K562 (cell line): ENCODE measurements around the gene RBM25. TPM values are rescaled to one million over a fixed set of nuclear protein-coding genes. Genes with fewer than 3 reads are reported as not detected.

Experiments used
- AFF1 ChIP-seq, 2 experiments: fragments of 450-650 bp; IDR thresholded peaks; 2 replicates each; pipeline ENCODE4 v1.6.1; 2018; ENCODE audit warnings: mild to moderate bottlenecking in 2 of 2, low read depth in 1 of 2; ENCODE audit not compliant: partially characterized antibody in 2 of 2
- ARID2 ChIP-seq: fragments of 450-650 bp; IDR thresholded peaks from 2 replicates; pipeline ENCODE4 v1.6.1; 2017; ENCODE audit warnings: antibody characterized with exemption, mild to moderate bottlenecking
- BCL6 ChIP-seq: fragments of 250-450 bp; sonication (Bioruptor Pico); IDR thresholded peaks from 2 replicates; pipeline ENCODE4 v1.4.0; 2020
- CREM ChIP-seq: IDR thresholded peaks from 2 replicates; pipeline ENCODE4 v1.6.1; 2014; ENCODE audit warnings: antibody characterized with exemption, low read depth
- DMBX1 ChIP-seq: fragments of 250-450 bp; sonication (Bioruptor Pico); IDR thresholded peaks from 2 replicates; pipeline ENCODE4 v1.8.0; 2022; ENCODE audit warnings: inconsistent platforms, mild to moderate bottlenecking, moderate library complexity, borderline replicate concordance
- ETV1 ChIP-seq: fragments of 450-650 bp; conservative IDR thresholded peaks from 2 replicates; pipeline ENCODE4 v1.6.1; 2016; ENCODE audit warnings: missing genetic modification characterization, control low read depth, low read depth, missing compliant biosample characterization
- HOMEZ ChIP-seq: fragments of 250-450 bp; sonication (Bioruptor Pico); IDR thresholded peaks from 2 replicates; pipeline ENCODE4 v1.4.0; 2020; ENCODE audit warnings: mild to moderate bottlenecking, moderate library complexity
- KLF10 ChIP-seq: fragments of 250-450 bp; sonication (Bioruptor Pico); IDR thresholded peaks from 2 replicates; pipeline ENCODE4 v1.6.1; 2021; ENCODE audit warnings: matching md5 sums
- MECOM ChIP-seq: fragments of 250-450 bp; sonication (Bioruptor Pico); IDR thresholded peaks from 2 replicates; pipeline ENCODE4 v1.8.0; 2022; ENCODE audit warnings: inconsistent platforms
- MXI1 ChIP-seq: IDR thresholded peaks from 2 replicates; pipeline ENCODE4 v1.6.1; 2011; ENCODE audit warnings: low read depth, mild to moderate bottlenecking, improper control_type of control experiment, low read length
- NR2C2 ChIP-seq, 2 experiments: fragments of 200-800 bp in 1 of 2; sonication (Bioruptor generic) in 1 of 2; sonication (generic) in 1 of 2; formaldehyde crosslinking in 1 of 2; IDR thresholded peaks; 2 replicates each; pipeline versions ENCODE4 v1.6.1 to v1.8.0; 2016 to 2022; ENCODE audit warnings: mild to moderate bottlenecking in 1 of 2, missing compliant biosample characterization in 1 of 2, missing genetic modification characterization in 1 of 2, missing genetic modification reagents in 1 of 2
- PHF8 ChIP-seq: fragments of 200-600 bp; sonication (generic); IDR thresholded peaks from 2 replicates; pipeline ENCODE4 v1.6.1; 2012; ENCODE audit warnings: mixed run types, mild to moderate bottlenecking, inconsistent platforms, low read length, moderate library complexity, borderline replicate concordance
- POU5F1 ChIP-seq: fragments of 150-350 bp; IDR thresholded peaks from 2 replicates; pipeline ENCODE4 v1.6.1; 2014; ENCODE audit warnings: borderline replicate concordance, low read length, low read depth, mild to moderate bottlenecking; ENCODE audit not compliant: partially characterized antibody
- SMAD1 ChIP-seq: fragments of 150-350 bp; IDR thresholded peaks from 2 replicates; pipeline ENCODE4 v1.6.1; 2014; ENCODE audit warnings: low read length, low read depth; ENCODE audit not compliant: partially characterized antibody
- TBL1XR1 ChIP-seq, 2 experiments: IDR thresholded peaks; 2 replicates each; pipeline ENCODE4 v1.6.1; 2012; ENCODE audit warnings: improper control_type of control experiment in 2 of 2, low read length in 2 of 2, mild to moderate bottlenecking in 1 of 2
- polyA plus RNA-seq, 8 experiments: library from polyadenylated mRNA; depleted of rRNA in 4 of 8; stranded (reverse) in 5 of 8; unstranded in 3 of 8; fragments of >200 nt; fragmentation: Nextera tagmentation in 2 of 8; fragmentation: Illumina TruSeq in 1 of 8; extraction: Ambion mirVana in 2 of 8; extraction: Trizol in 1 of 8; gene quantifications; 2 replicates each; pipeline versions ENCODE4 v1.2.1 to v1.2.3, GENCODE V29; 2011 to 2014; ENCODE audit warnings: inconsistent platforms in 1 of 8, missing spikeins in 1 of 8
- total RNA-seq, 7 experiments: library from RNA; depleted of rRNA in 6 of 7; stranded (reverse); fragments of >200 nt in 6 of 7; fragmentation: Illumina TruSeq in 2 of 7; extraction: Trizol in 2 of 7; gene quantifications; 2 replicates each; pipeline versions ENCODE4 v1.2.1 to v1.2.3, GENCODE V29; 2011 to 2021; ENCODE audit warnings: low replicate concordance in 1 of 7
- TF ChIP-seq, protein P1 (sequence below): fragments of 250-450 bp; sonication (Bioruptor Pico); IDR thresholded peaks from 2 replicates; pipeline ENCODE4 v1.4.0; 2020; ENCODE audit warnings: mild to moderate bottlenecking
- TF ChIP-seq, protein P2 (sequence below): sonication (generic); formaldehyde crosslinking; IDR thresholded peaks from 2 replicates; pipeline ENCODE4 v1.4.0; 2020; ENCODE audit warnings: mild to moderate bottlenecking, missing genetic modification reagents

Gene RBM25
- total and polyA plus RNA-seq, 9 of the 15 experiments (the other 6 are each of a cell fraction or from before 2014, with no cell fraction given) = 28.6 to 80.1 (median 48.1) TPM

DNA sequence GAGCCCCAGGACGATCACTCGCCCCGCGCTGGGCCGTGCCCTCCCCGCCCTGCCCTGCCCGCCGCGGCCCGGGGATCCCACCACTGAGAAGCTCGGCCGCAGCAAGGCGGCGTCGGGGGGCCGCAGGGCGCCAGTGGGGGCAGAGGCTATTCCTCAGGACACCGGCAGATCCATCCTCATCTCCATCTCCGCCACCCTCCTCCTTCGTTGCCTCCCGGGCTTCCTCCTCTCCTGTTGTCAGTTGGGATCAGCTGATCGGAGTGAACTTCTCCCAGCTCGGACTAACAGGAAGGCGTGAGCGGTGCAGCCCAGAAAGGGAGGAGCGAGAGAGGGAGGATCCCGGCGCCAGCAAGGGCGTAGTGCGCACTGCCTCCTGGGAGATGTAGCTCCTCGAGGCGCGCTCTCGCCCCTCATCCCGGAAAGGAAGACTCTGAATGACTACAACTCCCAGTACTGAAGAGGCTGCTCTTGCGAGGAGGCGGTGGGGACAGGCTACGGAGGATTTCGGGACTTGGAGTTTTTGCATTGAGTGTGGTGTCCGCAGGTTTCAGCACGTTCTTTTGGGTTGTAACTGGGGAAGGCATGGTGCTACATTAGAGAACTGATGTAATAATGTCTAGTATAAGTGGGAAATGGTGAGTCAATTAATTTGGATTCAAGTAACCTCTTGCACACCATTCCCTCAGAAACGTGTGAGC is 31.3 kb upstream of the RBM25 start, which contains the start of gene ZFYVE1 (continued):
- TF ChIP-seq BCL6 (CRISPR knock-in tag) (0 out of 2 replicates have a peak, but pooled peaks have one; percentile 51), SMAD1 (no peak), MECOM (CRISPR knock-in tag) (no peak), ETV1 (tag) (no peak), MXI1 (peak; percentile 67; the same call in 1 of the 2 replicates), HOMEZ (CRISPR knock-in tag) (no peak), POU5F1 (peak; percentile 80), KLF10 (CRISPR knock-in tag) (no peak), NR2C2 (CRISPR knock-in tag; IDR thresholded peaks at IDR 0.05) (0 out of 2 replicates have a peak, but pooled peaks have one; percentile 33), NR2C2 (tag; IDR thresholded peaks at IDR 0.05) (peak; percentile 92), ARID2 (no peak), AFF1 (IDR thresholded peaks at IDR 0.05; ENCODE audit: low read depth in 1 of 2, partially characterized antibody in 2 of 2) (peak in 1 of 2 experiments; percentile 99), CREM (peak; percentile 97), DMBX1 (CRISPR knock-in tag) (peak; percentile 86; the same call in 1 of the 2 replicates), PHF8 (peak; percentile 50; the same call in 1 of the 2 replicates), TBL1XR1 (IDR thresholded peaks at IDR 0.05; ENCODE audit: low read length in 2 of 2) (peak in 1 of 2 experiments; percentile 41; a peak in 1 of 4 replicates)
- TF ChIP-seq, protein P1, sequence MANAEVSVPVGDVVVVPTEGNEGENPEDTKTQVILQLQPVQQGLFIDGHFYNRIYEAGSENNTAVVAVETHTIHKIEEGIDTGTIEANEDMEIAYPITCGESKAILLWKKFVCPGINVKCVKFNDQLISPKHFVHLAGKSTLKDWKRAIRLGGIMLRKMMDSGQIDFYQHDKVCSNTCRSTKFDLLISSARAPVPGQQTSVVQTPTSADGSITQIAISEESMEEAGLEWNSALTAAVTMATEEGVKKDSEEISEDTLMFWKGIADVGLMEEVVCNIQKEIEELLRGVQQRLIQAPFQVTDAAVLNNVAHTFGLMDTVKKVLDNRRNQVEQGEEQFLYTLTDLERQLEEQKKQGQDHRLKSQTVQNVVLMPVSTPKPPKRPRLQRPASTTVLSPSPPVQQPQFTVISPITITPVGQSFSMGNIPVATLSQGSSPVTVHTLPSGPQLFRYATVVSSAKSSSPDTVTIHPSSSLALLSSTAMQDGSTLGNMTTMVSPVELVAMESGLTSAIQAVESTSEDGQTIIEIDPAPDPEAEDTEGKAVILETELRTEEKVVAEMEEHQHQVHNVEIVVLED (CRISPR knock-in tag) = peak; percentile 80
- TF ChIP-seq, protein P2, sequence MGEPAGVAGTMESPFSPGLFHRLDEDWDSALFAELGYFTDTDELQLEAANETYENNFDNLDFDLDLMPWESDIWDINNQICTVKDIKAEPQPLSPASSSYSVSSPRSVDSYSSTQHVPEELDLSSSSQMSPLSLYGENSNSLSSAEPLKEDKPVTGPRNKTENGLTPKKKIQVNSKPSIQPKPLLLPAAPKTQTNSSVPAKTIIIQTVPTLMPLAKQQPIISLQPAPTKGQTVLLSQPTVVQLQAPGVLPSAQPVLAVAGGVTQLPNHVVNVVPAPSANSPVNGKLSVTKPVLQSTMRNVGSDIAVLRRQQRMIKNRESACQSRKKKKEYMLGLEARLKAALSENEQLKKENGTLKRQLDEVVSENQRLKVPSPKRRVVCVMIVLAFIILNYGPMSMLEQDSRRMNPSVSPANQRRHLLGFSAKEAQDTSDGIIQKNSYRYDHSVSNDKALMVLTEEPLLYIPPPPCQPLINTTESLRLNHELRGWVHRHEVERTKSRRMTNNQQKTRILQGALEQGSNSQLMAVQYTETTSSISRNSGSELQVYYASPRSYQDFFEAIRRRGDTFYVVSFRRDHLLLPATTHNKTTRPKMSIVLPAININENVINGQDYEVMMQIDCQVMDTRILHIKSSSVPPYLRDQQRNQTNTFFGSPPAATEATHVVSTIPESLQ (CRISPR knock-in tag) = no peak
